ENCODE results near the gene PSORS1C2.

DNA sequence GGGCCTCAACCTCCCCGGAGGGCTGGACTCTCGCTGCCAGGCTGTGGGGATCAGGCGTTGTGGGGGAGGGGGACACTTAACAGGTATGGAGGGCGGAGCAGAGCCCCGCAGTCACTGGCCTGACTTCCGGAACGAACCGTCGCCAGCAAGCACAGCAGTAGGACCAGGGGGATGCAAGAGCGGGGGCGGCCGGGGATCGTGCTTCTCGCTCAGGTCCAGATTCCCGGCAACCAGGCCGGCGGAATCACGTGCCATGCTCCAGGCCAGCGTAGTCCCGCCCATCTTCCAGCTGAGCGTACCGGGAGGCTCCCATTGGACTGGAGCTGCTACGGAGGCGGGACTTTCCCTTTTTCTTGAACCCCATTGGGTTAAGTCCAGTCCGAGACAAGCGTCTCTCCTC lies 41.6 kb upstream of the PSORS1C2 start:
- TF ChIP-seq, protein P1, sequence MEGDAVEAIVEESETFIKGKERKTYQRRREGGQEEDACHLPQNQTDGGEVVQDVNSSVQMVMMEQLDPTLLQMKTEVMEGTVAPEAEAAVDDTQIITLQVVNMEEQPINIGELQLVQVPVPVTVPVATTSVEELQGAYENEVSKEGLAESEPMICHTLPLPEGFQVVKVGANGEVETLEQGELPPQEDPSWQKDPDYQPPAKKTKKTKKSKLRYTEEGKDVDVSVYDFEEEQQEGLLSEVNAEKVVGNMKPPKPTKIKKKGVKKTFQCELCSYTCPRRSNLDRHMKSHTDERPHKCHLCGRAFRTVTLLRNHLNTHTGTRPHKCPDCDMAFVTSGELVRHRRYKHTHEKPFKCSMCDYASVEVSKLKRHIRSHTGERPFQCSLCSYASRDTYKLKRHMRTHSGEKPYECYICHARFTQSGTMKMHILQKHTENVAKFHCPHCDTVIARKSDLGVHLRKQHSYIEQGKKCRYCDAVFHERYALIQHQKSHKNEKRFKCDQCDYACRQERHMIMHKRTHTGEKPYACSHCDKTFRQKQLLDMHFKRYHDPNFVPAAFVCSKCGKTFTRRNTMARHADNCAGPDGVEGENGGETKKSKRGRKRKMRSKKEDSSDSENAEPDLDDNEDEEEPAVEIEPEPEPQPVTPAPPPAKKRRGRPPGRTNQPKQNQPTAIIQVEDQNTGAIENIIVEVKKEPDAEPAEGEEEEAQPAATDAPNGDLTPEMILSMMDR (conservative IDR thresholded peaks at IDR 0.05 in 1 of 2, IDR thresholded peaks at IDR 0.05 in 1 of 2; ENCODE audit: low read depth in 1 of 2, low read length in 2 of 2), result no peak
- no peak for TF ChIP-seq EZH2 (IDR thresholded peaks at IDR 0.05; ENCODE audit: low read length, missing control alignments)

All from fibroblast of lung (primary cell).